Testis (tissue), 3 donors: ENCODE data around the gene PRKAG2. TPM values are rescaled to one million over a fixed set of nuclear protein-coding genes. Genes with fewer than 3 reads are reported as not detected.

Experiments
- DNase-seq: peaks from one replicate; pipeline ENCODE4 v3.0.0-alpha.2; 2019
- H3K27ac ChIP-seq, 2 donors: fragments of 200-600 bp; sonication (generic); one replicate each; pipeline ENCODE4 v1.5.1; 2019
- H3K27me3 ChIP-seq: fragments of 200-600 bp; sonication (generic); one replicate; pipeline ENCODE4 v1.5.1; 2019
- H3K36me3 ChIP-seq: fragments of 200-600 bp; sonication (generic); one replicate; pipeline ENCODE4 v1.5.1; 2017; ENCODE audit warnings: low read depth; ENCODE audit errors: missing control alignments
- H3K4me1 ChIP-seq: fragments of 200-600 bp; sonication (generic); one replicate; pipeline ENCODE4 v1.5.1; 2019
- H3K4me3 ChIP-seq, 2 donors: fragments of 200-600 bp; sonication (generic); one replicate each; pipeline ENCODE4 v1.5.1; 2017 to 2019
- H3K9me3 ChIP-seq: fragments of 200-600 bp; sonication (generic); one replicate; pipeline ENCODE4 v1.5.1; 2017
- POLR2A ChIP-seq: fragments of 450-650 bp; IDR thresholded peaks from one replicate; pipeline ENCODE4 v1.6.1; 2017; ENCODE audit warnings: antibody characterized with exemption, mild to moderate bottlenecking, moderate library complexity
- WGBS, 2 donors: methylation state at CpG; one replicate each; pipeline ENCODE4 v1.1.5; 2018; 5-methylcytosine and 5-hydroxymethylcytosine counted together
- intact Hi-C: fragments of 100-400 bp; cut with DNase I; formaldehyde crosslinking; loops from one replicate; pipeline ENCODE4 v1.15.1; 2023; ENCODE audit warnings: low total_unique reads
- polyA plus RNA-seq: library from polyadenylated mRNA; stranded (reverse); fragments of 350-450 nt; fragmentation: Illumina TruSeq; extraction: RNeasy Lipid Tissue Mini Kit (QIAGEN cat#74804); gene quantifications from one replicate; pipeline ENCODE4 v1.2.3, GENCODE V29; 2014; ENCODE audit warnings: low read depth, low replicate concordance; ENCODE audit not compliant: insufficient read depth
- total RNA-seq, 2 donors: library from RNA; depleted of rRNA; stranded (reverse); fragments of >200 nt; gene quantifications; one replicate each; pipeline ENCODE4 v1.2.3, GENCODE V29; 2016
- TF ChIP-seq, protein P1 (sequence below), 3 experiments: fragments of 450-650 bp in 2 of 3; fragments of 200-600 bp in 1 of 3; sonication (generic) in 1 of 3; IDR thresholded peaks; one replicate each; pipeline ENCODE4 v1.5.1; 2016 to 2019; ENCODE audit warnings: antibody characterized with exemption in 3 of 3, mild to moderate bottlenecking in 2 of 3, moderate library complexity in 1 of 3

Gene PRKAG2
- total and polyA plus RNA-seq, 3 donors from 2014 or later, result 27.9 to 28.7 (median 28.6) TPM

GRCh38 chr7:151823566-151824372, 53.1 kb downstream of the PRKAG2 start:
- Histone ChIP-seq H3K4me1 (peaks cover 3% of the 10 kb centered on the region), H3K9me3 (no peaks in the 10 kb centered on the region), H3K27me3 (no peaks in the 10 kb centered on the region), H3K36me3 (no peaks in the 10 kb centered on the region), H3K27ac (no peak overlapping the region), H3K4me3 (no peak overlapping the region)
- DNase-seq, result no peak
- TF ChIP-seq POLR2A, result no peak
- TF ChIP-seq, protein P1, sequence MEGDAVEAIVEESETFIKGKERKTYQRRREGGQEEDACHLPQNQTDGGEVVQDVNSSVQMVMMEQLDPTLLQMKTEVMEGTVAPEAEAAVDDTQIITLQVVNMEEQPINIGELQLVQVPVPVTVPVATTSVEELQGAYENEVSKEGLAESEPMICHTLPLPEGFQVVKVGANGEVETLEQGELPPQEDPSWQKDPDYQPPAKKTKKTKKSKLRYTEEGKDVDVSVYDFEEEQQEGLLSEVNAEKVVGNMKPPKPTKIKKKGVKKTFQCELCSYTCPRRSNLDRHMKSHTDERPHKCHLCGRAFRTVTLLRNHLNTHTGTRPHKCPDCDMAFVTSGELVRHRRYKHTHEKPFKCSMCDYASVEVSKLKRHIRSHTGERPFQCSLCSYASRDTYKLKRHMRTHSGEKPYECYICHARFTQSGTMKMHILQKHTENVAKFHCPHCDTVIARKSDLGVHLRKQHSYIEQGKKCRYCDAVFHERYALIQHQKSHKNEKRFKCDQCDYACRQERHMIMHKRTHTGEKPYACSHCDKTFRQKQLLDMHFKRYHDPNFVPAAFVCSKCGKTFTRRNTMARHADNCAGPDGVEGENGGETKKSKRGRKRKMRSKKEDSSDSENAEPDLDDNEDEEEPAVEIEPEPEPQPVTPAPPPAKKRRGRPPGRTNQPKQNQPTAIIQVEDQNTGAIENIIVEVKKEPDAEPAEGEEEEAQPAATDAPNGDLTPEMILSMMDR (IDR thresholded peaks at IDR 0.05), result no peak
- intact Hi-C loops, result no loop called here
- 60% methylated on average over 8 of the region's 8 CpGs for WGBS, 2 donors

GRCh38 chr7:151822541-151823181, 54.3 kb downstream of the PRKAG2 start:
- Histone ChIP-seq H3K36me3 (no peaks in the 10 kb centered on the region), H3K9me3 (no peaks in the 10 kb centered on the region), H3K27ac (no peak overlapping the region), H3K4me1 (peaks cover 3% of the 10 kb centered on the region), H3K27me3 (no peaks in the 10 kb centered on the region), H3K4me3 (no peak overlapping the region)
- TF ChIP-seq, protein P1 (IDR thresholded peaks at IDR 0.05), result no peak
- TF ChIP-seq POLR2A, result no peak
- no peak for DNase-seq
- 85 to 89% methylated on average over 13 to 17 of the region's 17 CpGs for WGBS, 2 donors
- intact Hi-C loops, result no loop called here

GRCh38 chr7:151821806-151822540, 54.9 kb downstream of the PRKAG2 start:
- Histone ChIP-seq H3K27me3 (no peaks in the 10 kb centered on the region), H3K4me1 (peaks cover 3% of the 10 kb centered on the region), H3K4me3 (no peak overlapping the region), H3K36me3 (no peaks in the 10 kb centered on the region), H3K27ac (no peak overlapping the region), H3K9me3 (no peaks in the 10 kb centered on the region)
- intact Hi-C loops, result no loop called here
- 85 to 87% methylated on average over 15 to 20 of the region's 20 CpGs for WGBS, 2 donors
- DNase-seq, result no peak
- no peak for TF ChIP-seq POLR2A
- TF ChIP-seq, protein P1 (IDR thresholded peaks at IDR 0.05), result no peak

GRCh38 chr7:151821226-151821625, 55.7 kb downstream of the PRKAG2 start:
- 83 to 92% methylated on average over 4 of the region's 4 CpGs for WGBS, 2 donors
- H3K36me3 ChIP-seq, result no peaks in the 10 kb centered on the region
- H3K4me3 ChIP-seq, result no peak overlapping the region
- peaks cover 3% of the 10 kb centered on the region for H3K4me1 ChIP-seq
- no peak for TF ChIP-seq POLR2A
- TF ChIP-seq, protein P1 (IDR thresholded peaks at IDR 0.05), result no peak
- intact Hi-C loops, result no loop called here
- no peaks in the 10 kb centered on the region for H3K27me3 ChIP-seq
- no peak for DNase-seq
- H3K9me3 ChIP-seq, result no peaks in the 10 kb centered on the region
- no peak overlapping the region for H3K27ac ChIP-seq
